GM18951 (cell line): Measurements from ENCODE around the gene FAM81B.
"Not testable (repeated sequence)": the region's sequence is repeated elsewhere in the genome, so short reads cannot be mapped to it uniquely, and the experiment has no call there.

Experiments
- POLR2A ChIP-seq: IDR thresholded peaks from 4 replicates; pipeline ENCODE4 v1.6.1; 2011; ENCODE audit warnings: mild to moderate bottlenecking; ENCODE audit not compliant: insufficient read length, insufficient read depth; ENCODE audit errors: extremely low read depth
- in situ Hi-C: fragments of 300-500 bp; cut with MboI; formaldehyde crosslinking; loops from one replicate; pipeline ENCODE4 v1.12.0; 2022; ENCODE audit warnings: low sequenced_read_pairs, mixed read lengths, inconsistent platforms; ENCODE audit not compliant: unreplicated experiment

Gene FAM81B, protein sequence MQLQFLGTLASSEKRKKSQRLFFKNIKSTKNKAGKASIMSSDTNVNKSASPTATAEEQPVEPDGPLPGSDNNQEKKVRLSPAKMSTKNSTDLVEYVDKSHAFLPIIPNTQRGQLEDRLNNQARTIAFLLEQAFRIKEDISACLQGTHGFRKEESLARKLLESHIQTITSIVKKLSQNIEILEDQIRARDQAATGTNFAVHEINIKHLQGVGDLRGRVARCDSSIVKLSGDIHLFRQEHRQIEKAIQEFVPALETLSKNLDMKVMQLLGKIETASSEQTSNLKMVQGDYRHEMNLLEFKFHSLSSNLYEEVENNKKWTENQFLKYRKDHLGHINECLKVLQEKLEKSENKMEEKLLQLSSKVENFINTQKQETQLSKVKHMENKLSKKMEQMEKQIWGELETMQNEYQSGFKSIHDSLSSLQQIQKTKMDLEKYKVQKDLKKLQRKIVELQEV

DNA sequence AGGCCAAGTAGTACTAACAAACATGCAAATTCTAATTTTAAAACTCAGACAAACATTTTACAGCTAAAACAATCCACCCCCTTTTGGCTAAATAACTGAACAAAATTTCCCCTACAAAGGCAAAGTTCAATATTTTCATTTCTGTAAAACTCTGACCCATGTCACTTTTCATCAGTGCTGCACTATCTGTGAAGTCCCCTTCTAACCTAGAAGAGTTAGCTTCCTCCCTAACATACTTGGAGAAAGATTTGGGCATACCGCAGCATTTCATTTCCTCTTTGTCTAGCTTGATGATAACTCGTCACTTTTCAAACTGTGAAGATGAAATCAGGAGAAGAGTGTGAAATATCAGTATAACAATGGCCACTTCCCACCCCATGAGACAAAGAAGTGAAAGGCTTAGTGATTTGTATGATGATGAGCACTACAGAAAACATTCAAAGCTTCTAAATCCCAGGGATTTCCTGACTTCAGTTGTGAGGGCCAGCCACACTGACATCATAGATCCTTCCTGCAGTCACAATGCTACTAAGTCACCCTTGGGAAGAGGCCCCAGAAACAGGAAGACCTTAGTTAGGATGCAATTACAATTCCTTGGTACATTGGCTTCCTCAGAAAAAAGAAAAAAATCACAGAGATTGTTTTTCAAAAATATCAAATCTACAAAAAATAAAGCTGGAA is at the start of gene FAM81B:
Gene FAM81B (plus strand): TSS at position 555 of the 681 bp plus-strand sequence. CDS start 24 bp downstream, at position 579.
- in situ Hi-C loops, result no loop called here
- no peak for TF ChIP-seq POLR2A

DNA sequence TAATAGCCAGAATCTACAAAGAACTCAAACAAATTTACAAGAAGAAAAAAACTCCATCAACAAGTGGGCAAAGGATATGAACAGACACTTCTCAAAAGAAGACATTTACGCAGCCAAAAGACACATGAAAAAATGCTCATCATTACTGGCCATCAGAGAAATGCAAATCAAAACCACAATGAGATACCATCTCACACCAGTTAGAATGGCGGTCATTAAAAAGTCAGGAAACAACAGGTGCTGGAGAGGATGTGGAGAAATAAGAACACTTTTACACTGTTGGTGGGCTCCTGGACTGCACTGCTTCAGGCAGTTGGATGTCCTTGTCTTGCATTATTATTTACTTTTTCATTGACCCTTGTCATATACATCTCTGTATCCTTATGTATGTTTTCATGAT is 49.7 kb upstream of the FAM81B start:
- in situ Hi-C loops, result not testable (repeated sequence)

DNA sequence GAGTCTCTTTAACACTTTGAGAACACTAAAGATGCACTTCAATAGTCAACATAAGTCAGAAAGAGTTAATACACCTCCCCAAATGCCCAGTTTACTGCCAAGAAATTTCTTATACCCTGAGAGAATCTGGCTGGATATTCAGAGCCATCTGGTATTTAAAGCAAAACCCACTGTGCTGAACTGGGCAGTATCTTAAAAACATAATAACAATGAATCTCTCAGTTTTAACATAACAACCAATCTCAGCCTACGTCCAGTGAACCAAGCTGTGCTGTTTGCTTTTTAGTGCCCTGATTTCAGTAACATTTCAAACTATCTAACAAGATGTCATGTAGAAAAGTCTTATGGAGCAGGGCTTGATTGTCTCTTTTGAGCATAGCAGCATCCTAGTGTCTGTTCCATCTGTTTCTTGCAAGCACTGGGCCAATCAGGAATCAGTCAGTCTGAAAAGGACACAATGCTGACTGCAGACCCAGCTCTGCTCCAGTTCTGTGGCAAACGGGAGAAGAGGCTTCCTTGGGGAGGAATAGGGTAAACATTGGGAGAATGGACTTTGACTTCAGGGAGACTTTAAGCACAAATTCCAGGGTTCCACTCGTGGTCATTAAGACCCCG is 43.6 kb upstream of the FAM81B start:
- in situ Hi-C loops, result no loop called here
- TF ChIP-seq POLR2A, result no peak

DNA sequence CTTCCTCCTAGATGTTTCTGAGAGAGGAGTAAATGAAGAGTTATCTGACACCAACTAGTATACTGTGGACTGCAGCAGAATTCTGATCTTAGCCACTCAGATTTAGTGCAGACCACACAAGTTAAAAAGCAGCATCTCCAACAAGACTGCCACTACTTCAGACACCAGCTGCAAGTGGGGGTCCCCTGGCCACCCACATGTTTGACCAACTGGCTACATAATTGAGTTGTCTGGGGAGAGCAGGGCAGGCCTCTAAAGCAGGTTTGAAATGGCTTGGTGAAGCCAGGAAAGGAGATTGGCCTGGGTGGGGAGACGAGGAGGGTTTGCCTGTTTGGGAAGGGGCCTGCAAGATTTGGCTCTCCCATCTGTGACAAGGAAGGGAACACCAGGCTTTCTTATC is 40.5 kb upstream of the FAM81B start:
- in situ Hi-C loops, result no loop called here
- no peak for TF ChIP-seq POLR2A

DNA sequence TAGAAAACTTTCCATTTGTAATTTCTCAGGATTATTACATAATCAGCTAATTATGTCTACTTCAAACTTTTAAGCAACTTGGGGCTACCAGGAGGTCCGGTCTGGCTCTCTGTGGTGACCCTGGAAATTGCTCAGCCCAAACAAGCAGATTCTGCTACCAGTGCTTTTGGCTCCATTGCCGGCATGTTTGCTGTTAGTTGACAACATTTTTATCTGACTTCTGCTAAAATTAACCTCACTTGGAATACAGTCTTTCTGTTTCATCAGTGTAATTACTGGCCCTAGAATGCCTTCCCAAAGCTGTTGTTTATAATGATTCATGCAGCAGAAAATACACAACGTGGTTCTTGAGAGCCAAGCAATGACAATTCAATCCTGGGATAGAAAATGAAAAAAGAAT is 38.5 kb upstream of the FAM81B start:
- no peak for TF ChIP-seq POLR2A
- in situ Hi-C loops, result no loop called here

DNA sequence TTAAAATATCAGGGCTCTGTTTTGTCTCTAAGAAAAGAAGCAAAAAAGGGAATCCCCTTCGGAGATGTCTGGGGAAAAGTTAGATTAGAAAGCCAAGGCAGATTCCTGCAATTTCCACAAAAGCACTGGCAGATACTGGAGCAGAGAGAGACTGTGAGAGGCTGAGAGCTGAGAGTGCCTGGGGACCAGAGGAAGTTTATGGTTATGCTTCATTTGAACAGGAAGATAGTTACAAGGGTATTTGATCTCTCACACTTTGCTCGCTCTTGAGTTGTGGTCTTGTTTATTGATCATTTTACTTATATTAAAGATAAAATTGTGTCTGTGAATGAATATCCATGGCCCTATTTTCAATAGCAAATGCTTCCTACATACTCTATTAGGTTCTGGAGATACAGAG is 32.8 kb upstream of the FAM81B start:
- no peak for TF ChIP-seq POLR2A
- in situ Hi-C loops, result no loop called here

DNA sequence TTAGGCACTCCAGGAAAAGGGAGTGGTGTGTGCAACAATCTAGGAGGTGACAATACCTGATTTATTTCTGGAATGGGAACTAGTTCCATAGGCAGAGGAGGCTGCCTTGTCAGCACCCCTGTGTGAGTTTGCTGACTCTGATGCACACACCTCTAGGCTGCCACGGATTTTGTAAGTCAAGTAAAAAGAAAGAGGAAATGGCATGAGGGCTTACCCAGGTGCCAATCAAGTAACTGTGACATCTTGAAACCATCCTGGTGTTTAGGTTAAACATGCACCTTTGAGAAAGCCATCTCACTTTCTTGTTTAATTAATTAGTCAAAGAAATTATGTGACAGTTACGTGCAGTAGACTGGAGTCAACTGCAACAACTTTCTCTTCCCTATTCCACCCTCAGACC is 32.3 kb upstream of the FAM81B start:
- TF ChIP-seq POLR2A, result no peak
- in situ Hi-C loops, result no loop called here

DNA sequence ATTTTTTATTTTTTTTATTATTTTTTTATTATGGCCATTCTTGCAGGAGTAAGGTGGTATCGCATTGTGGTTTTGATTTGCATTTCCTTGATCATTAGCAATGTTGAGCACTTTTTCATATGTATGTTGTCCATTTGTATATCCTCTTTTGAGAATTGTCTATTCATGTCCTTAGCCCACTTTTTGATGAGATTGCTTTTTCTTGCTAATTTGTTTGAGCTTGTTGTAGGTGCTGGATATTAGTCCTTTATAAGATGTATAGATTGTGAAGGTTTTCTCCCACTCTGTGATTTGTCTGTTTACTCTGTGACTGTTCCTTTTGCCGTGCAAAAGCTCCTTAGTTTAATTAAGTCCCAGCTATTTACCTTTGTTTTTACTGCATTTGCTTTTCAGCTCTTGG is 30.5 kb upstream of the FAM81B start:
- in situ Hi-C loops, result not testable (repeated sequence)

DNA sequence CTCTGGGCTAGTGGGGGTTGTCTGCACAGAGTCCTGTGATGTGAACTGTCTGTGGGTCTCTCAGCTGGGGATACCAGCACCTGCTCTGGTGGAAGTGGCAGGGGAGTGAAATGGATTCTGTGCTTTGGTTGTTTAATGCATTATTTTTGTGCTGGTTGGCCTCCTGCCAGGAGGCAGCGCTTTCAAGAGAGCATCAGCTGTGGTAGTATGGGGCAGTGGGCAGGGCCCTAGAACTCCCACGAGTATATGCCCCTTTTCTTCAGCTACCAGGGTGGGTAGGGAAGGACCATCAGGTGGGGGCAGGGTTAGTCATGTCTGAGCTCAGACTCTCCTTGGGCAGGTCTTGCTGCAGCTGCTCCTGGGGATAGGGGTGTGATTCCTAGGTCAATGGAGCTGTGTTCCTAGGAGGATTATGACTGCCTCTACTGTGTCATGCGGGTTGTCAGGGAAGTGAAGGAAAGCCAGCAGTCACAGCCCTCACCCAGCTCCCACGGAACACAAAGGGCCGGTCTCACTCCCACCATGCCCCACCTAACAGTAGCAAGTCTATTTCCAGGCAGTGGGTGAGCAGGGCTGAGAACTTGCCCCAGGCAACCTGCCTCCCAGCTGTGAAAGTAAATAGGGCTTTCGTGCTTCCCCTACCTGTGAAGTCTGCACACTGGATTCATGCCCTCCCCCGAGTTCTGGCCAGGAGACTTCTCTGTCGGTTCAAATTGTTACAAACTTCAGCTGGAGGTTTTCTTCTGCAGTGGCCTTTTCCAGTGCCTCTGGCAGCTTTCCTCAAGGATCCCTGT is 25.7 kb upstream of the FAM81B start:
- in situ Hi-C loops, result no loop called here
- TF ChIP-seq POLR2A, result no peak

DNA sequence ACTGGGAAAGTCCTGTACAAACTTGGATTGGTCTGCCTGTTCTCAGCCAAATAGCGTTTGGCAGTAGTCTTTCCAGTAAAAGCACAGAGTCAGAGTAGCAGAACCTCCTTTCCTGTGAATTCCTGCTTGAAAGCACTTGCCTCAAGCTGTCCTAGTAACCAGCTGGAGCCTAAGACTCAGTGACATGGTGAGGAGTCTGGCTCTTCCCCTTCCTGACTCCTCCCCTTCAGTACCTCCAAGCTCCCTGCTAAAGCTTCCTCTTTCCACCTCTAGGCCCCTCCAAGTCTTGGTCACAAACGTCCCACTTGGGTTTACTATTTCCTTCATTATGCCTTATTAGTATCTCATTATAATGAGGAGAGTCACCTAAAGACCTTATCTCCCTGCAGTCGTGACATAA is 21.4 kb upstream of the FAM81B start:
- TF ChIP-seq POLR2A, result no peak
- in situ Hi-C loops, result no loop called here

DNA sequence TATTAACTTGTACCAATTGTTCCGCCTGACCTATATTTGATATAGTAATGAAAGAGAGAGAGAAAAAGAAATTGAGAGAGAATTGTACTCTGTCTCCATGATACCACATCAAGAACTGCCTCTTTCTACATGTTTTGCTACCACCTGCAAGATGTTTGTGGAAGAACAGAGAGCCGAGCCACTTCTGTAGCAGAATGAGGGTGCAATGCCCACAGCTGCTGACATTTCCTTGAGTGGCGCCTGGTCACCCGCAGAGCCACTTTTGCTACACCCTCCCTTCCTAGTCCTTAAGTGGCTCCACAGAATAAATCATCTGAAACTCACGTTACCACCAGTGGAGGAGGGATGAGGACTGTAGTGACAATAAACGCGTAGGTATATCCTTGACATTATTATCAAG is 17.1 kb upstream of the FAM81B start:
- no peak for TF ChIP-seq POLR2A
- in situ Hi-C loops, result no loop called here

DNA sequence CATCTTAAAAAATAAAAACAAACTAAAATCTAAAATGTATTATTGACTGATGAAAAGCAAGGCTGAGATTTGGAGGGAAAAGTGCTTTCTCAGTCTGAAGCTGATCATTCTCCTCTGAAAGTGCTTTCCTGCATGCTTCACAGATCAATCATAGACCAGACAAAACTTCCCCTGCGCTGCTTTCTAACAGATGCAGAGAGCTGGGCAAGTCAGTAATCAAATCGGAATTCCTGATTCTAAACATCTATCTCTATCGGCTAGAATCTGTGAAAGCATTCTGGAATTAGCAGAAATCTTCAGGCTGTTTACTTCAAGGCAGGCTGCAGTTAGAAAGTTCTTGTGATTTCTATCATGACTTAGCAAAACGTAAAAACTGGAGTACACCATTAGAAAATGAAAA is 15.6 kb upstream of the FAM81B start:
- in situ Hi-C loops, result no loop called here
- TF ChIP-seq POLR2A, result no peak

DNA sequence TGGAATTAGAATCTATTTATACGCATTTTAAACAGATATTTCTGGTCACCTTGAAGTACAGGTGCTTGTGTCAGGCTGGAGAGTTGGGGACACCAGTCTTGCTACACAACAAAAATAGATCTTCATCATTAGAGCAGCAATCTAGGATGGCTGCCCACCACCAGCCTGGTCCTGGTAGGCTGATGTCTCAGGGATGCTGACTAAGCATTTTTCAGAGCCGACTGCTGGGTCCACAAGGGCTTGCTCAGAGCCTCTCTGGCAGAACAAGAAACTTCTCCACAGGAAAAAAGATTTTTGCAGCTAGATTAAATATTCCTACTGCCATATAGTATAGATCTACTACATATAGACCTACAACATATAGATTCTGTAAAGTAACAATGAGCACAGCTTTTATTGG is 12.0 kb upstream of the FAM81B start:
- TF ChIP-seq POLR2A, result no peak
- in situ Hi-C loops, result no loop called here
